AG10803 (cell line): ENCODE results near the gene PCTP.

ENCODE experiments used
- DNase-seq: peaks from one replicate; pipeline ENCODE4 v3.0.0; 2010; ENCODE audit warnings: low read depth
- H3K4me3 ChIP-seq: 2 replicates; pipeline ENCODE4 v1.5.1; 2011; ENCODE audit warnings: mild to moderate bottlenecking, low read length, control low read depth
- CTCF ChIP-seq: conservative IDR thresholded peaks from 2 replicates; pipeline ENCODE4 v1.5.1; 2011; ENCODE audit warnings: mild to moderate bottlenecking, low read length, control low read depth, inconsistent platforms

Gene PCTP

GRCh38 chr17:55825213-55825612 is 74.4 kb downstream of the PCTP start:
- DNase-seq: no peak
- no peak for TF ChIP-seq CTCF
- H3K4me3 ChIP-seq: no peak overlapping the region
